H1 (cell line): ENCODE measurements around the gene OSBP2. TPM values are rescaled to one million over a fixed set of nuclear protein-coding genes. Genes with fewer than 3 reads are reported as not detected.

Experiments
- CTCF ChIA-PET: fragments of 300-600 bp; sonication (Branson Sonifier 250); formaldehyde crosslinking; loops from one replicate; lab custom pipeline; 2021; ENCODE audit not compliant: partially characterized antibody; lab: Charles Lee
- POLR2A ChIA-PET: fragments of 300-600 bp; sonication (Branson Sonifier 250); formaldehyde crosslinking; loops from one replicate; lab custom pipeline; 2021; ENCODE audit warnings: inconsistent platforms; ENCODE audit not compliant: partially characterized antibody; lab: Charles Lee
- DNase-seq, 2 experiments: peaks; one replicate each; pipeline versions ENCODE4 v3.0.0 to v3.0.0-alpha.2; 2010 to 2022; ENCODE audit warnings: low spot score in 2 of 2, low read depth in 1 of 2, mixed read lengths in 1 of 2
- FAIRE-seq: peaks from 2 replicates; lab custom pipeline; 2011; peaks lifted over from hg19 to GRCh38; lab: Jason Lieb, UNC
- H2AFZ ChIP-seq: 2 replicates; pipeline ENCODE4 v1.8.1; 2012; ENCODE audit warnings: low read length, inconsistent platforms
- H2AK5ac ChIP-seq: 2 replicates; pipeline ENCODE4 v1.6.1; 2013; ENCODE audit warnings: low read depth, low read length
- H2BK120ac ChIP-seq: replicated peaks from 2 replicates; pipeline ENCODE3; 2013; ENCODE audit warnings: low read depth, low read length, inconsistent platforms
- H2BK12ac ChIP-seq: 2 replicates; pipeline ENCODE4 v1.6.1; 2013; ENCODE audit warnings: low read depth, low read length
- H2BK15ac ChIP-seq: 2 replicates; pipeline ENCODE4 v1.6.1; 2013; ENCODE audit warnings: low read length
- H2BK20ac ChIP-seq: 2 replicates; pipeline ENCODE4 v1.6.1; 2013; ENCODE audit warnings: low read length
- H2BK5ac ChIP-seq: 2 replicates; pipeline ENCODE4 v1.6.1; 2013; ENCODE audit warnings: low read depth, low read length
- H3K14ac ChIP-seq: 2 replicates; pipeline ENCODE4 v1.6.1; 2013; ENCODE audit warnings: inconsistent platforms; ENCODE audit not compliant: insufficient read length
- H3K18ac ChIP-seq: 2 replicates; pipeline ENCODE4 v1.6.1; 2013; ENCODE audit warnings: low read length; ENCODE audit errors: extremely low read depth
- H3K23ac ChIP-seq: 2 replicates; pipeline ENCODE4 v1.6.1; 2013; ENCODE audit warnings: inconsistent platforms; ENCODE audit not compliant: insufficient read length
- H3K23me2 ChIP-seq: 2 replicates; pipeline ENCODE4 v1.6.1; 2013; ENCODE audit warnings: low read depth, low read length
- H3K27ac ChIP-seq: 2 replicates; pipeline ENCODE4 v1.6.1; 2011; ENCODE audit warnings: low read depth, low read length, inconsistent platforms
- H3K27me3 ChIP-seq, 4 experiments: replicated peaks in 1 of 4; 1 replicate in 1 of 4; 2 replicates in 3 of 4; pipeline versions ENCODE4 v1.6.1 to v1.8.1; 2011 to 2013; ENCODE audit warnings: low read length in 3 of 4, mild to moderate bottlenecking in 3 of 4, inconsistent platforms in 2 of 4, mixed read lengths in 2 of 4, moderate library complexity in 1 of 4; ENCODE audit not compliant: control insufficient read depth in 3 of 4, insufficient read depth in 3 of 4; ENCODE audit errors: extremely low read depth in 1 of 4
- H3K36me3 ChIP-seq, 4 experiments: 2 replicates each; pipeline versions ENCODE4 v1.6.1 to v1.8.1; 2011 to 2013; ENCODE audit warnings: mild to moderate bottlenecking in 4 of 4, low read length in 3 of 4, moderate library complexity in 2 of 4, control low read depth in 1 of 4, inconsistent platforms in 1 of 4; ENCODE audit not compliant: insufficient read depth in 4 of 4, control insufficient read depth in 2 of 4
- H3K4ac ChIP-seq: replicated peaks from 2 replicates; pipeline ENCODE3; 2013; ENCODE audit warnings: low read length, low read depth, mixed read lengths, inconsistent platforms; ENCODE audit not compliant: insufficient read length
- H3K4me1 ChIP-seq, 4 experiments: replicated peaks in 1 of 4; 1 replicate in 1 of 4; 2 replicates in 3 of 4; pipeline versions ENCODE4 v1.6.1 to v1.8.1; 2011 to 2013; ENCODE audit warnings: low read length in 3 of 4, inconsistent platforms in 2 of 4, mixed read lengths in 1 of 4; ENCODE audit not compliant: insufficient read depth in 4 of 4, control insufficient read depth in 3 of 4
- H3K4me2 ChIP-seq, 2 experiments: 2 replicates each; pipeline versions ENCODE4 v1.6.1 to v1.8.1; 2011 to 2013; ENCODE audit warnings: low read depth in 2 of 2, low read length in 2 of 2, control low read depth in 1 of 2, inconsistent platforms in 1 of 2, mild to moderate bottlenecking in 1 of 2; ENCODE audit not compliant: insufficient read depth in 1 of 2
- H3K4me3 ChIP-seq, 4 experiments: fragments of 200-600, 300-600 bp in 1 of 4; sonication (generic), shearing (Covaris generic), sonication (Bioruptor Twin) in 1 of 4; 2 replicates each; pipeline versions ENCODE4 v1.5.1 to v1.8.1; 2011 to 2016; ENCODE audit warnings: low read length in 4 of 4, low read depth in 3 of 4, control low read depth in 2 of 4, inconsistent platforms in 2 of 4, mild to moderate bottlenecking in 2 of 4, mixed read lengths in 1 of 4, moderate library complexity in 1 of 4; ENCODE audit not compliant: insufficient read depth in 2 of 4; ENCODE audit errors: extremely low read depth in 1 of 4
- H3K56ac ChIP-seq: replicated peaks from 2 replicates; pipeline ENCODE3; 2013; ENCODE audit warnings: low read depth, mild to moderate bottlenecking, mixed read lengths, low read length, inconsistent platforms; ENCODE audit not compliant: insufficient read length
- H3K79me1 ChIP-seq: 2 replicates; pipeline ENCODE4 v1.6.1; 2013; ENCODE audit warnings: low read depth, low read length, control low read depth
- H3K79me2 ChIP-seq, 2 experiments: 2 replicates each; pipeline versions ENCODE4 v1.6.1 to v1.8.1; 2012 to 2013; ENCODE audit warnings: low read length in 2 of 2, mild to moderate bottlenecking in 2 of 2, inconsistent platforms in 1 of 2; ENCODE audit not compliant: insufficient read depth in 2 of 2, control insufficient read depth in 1 of 2
- H3K9ac ChIP-seq, 4 experiments: replicated peaks in 1 of 4; 1 replicate in 1 of 4; 2 replicates in 3 of 4; pipeline versions ENCODE4 v1.6.1 to v1.8.1; 2011 to 2013; ENCODE audit warnings: low read depth in 3 of 4, low read length in 3 of 4, control low read depth in 2 of 4, mild to moderate bottlenecking in 2 of 4, moderate library complexity in 2 of 4, inconsistent platforms in 1 of 4; ENCODE audit errors: extremely low read depth in 1 of 4
- H3K9me3 ChIP-seq, 2 experiments: 2 replicates each; pipeline versions ENCODE4 v1.6.1 to v1.8.1; 2012 to 2013; ENCODE audit warnings: mild to moderate bottlenecking in 2 of 2, moderate library complexity in 2 of 2, control low read depth in 1 of 2, inconsistent platforms in 1 of 2, low read depth in 1 of 2, low read length in 1 of 2, mixed read lengths in 1 of 2; ENCODE audit not compliant: insufficient read depth in 2 of 2
- H4K20me1 ChIP-seq, 2 experiments: replicated peaks in 1 of 2; 2 replicates each; pipeline versions ENCODE3 to v1.8.1; 2011 to 2013; ENCODE audit warnings: inconsistent platforms in 2 of 2, low read length in 2 of 2, mild to moderate bottlenecking in 1 of 2; ENCODE audit not compliant: insufficient read depth in 2 of 2, control insufficient read depth in 1 of 2
- H4K5ac ChIP-seq: 2 replicates; pipeline ENCODE4 v1.6.1; 2013; ENCODE audit warnings: low read length, low read depth, mixed read lengths, inconsistent platforms; ENCODE audit not compliant: insufficient read length
- H4K8ac ChIP-seq: 2 replicates; pipeline ENCODE4 v1.8.0; 2013; ENCODE audit warnings: mild to moderate bottlenecking, moderate library complexity, low read length, inconsistent platforms; ENCODE audit not compliant: insufficient read depth; ENCODE audit errors: extremely low read depth
- H4K91ac ChIP-seq: replicated peaks from 2 replicates; pipeline ENCODE3; 2013; ENCODE audit warnings: low read length, mixed read lengths, inconsistent platforms; ENCODE audit not compliant: insufficient read length
- CTBP2 ChIP-seq: IDR thresholded peaks from 2 replicates; pipeline ENCODE4 v1.7.0; 2011; ENCODE audit warnings: borderline replicate concordance, mild to moderate bottlenecking, moderate library complexity, mixed read lengths, low read length; ENCODE audit not compliant: insufficient read depth, insufficient read length
- NRF1 ChIP-seq: IDR thresholded peaks from 2 replicates; pipeline ENCODE4 v1.6.1; 2011; ENCODE audit warnings: mild to moderate bottlenecking, low read depth, low read length, improper control_type of control experiment
- RXRA ChIP-seq: IDR thresholded peaks from 2 replicates; pipeline ENCODE4 v1.6.1; 2011; ENCODE audit warnings: low read depth, mild to moderate bottlenecking, low read length, moderate library complexity; ENCODE audit not compliant: insufficient read depth
- TCF12 ChIP-seq: IDR thresholded peaks from 2 replicates; pipeline ENCODE4 v1.6.1; 2011; ENCODE audit warnings: low read depth, mild to moderate bottlenecking, low read length
- WGBS, 2 experiments: shearing (Covaris generic) in 1 of 2; methylation state at CpG; one replicate each; pipeline versions ENCODE4 v1.1.6 to v1.1.7; 2013 to 2015; ENCODE audit warnings: low lambda C conversion rate in 2 of 2, mixed read lengths in 2 of 2, inconsistent platforms in 1 of 2, low coverage in 1 of 2, missing lambda C conversion rate in 1 of 2; ENCODE audit not compliant: insufficient replicate concordance in 2 of 2, insufficient coverage in 1 of 2, insufficient read length in 1 of 2; ENCODE audit errors: extremely low coverage in 1 of 2, missing lambda C conversion rate in 1 of 2; 5-methylcytosine and 5-hydroxymethylcytosine counted together
- polyA plus RNA-seq, 7 experiments: library from polyadenylated mRNA; depleted of rRNA in 3 of 7; stranded (reverse) in 5 of 7; unstranded in 2 of 7; fragments of >200 nt in 5 of 7; fragments of 200-250 nt in 2 of 7; gene quantifications; 1 replicate in 5 of 7; 2 replicates in 1 of 7; 4 replicates in 1 of 7; pipeline versions ENCODE4 v1.2.1 to v1.2.3, GENCODE V29; 2011 to 2013; ENCODE audit warnings: missing spikeins in 2 of 7, mixed read lengths in 2 of 7
- total RNA-seq: library from RNA; stranded (reverse); fragmentation: NEBNext Ultra II Directional; extraction: Animal tissue kit (Norgen Biotek cat#: 25700); gene quantifications from 2 replicates; pipeline ENCODE4 v1.2.1, GENCODE V29; 2021

The OSBP2 gene
- total and polyA plus RNA-seq, 2 of the 8 experiments (the other 6 are each of a cell fraction or from before 2014, with no cell fraction given), result 3.4 to 3.7 TPM

GRCh38 chr22:30905696-30906341 is 211.1 kb downstream of the OSBP2 start:
- no peak for FAIRE-seq
- WGBS, 2 experiments, result 94% methylated on average over 23 of the region's 49 CpGs; no CpG with 5 or more reads in 1 of the 2 experiments

More at GRCh38 chr22:30905696-30906341, 211.1 kb downstream of the OSBP2 start:
- Histone ChIP-seq H3K9ac (no peak overlapping the region), H3K4me3 (no peak overlapping the region), H3K23ac (no peak overlapping the region), H3K4me2 (no peak overlapping the region), H4K20me1 (no peaks in the 10 kb centered on the region), H3K18ac (no peak overlapping the region), H2BK12ac (no peak overlapping the region), H3K4ac (no peak overlapping the region), H4K8ac (no peak overlapping the region), H3K56ac (no peak overlapping the region), H3K27ac (no peak overlapping the region), H3K27me3 (no peaks in the 10 kb centered on the region), H3K79me1 (no peaks in the 10 kb centered on the region), H3K4me1 (no peaks in the 10 kb centered on the region), H2BK15ac (no peak overlapping the region), H2BK5ac (no peak overlapping the region), H3K23me2 (no peaks in the 10 kb centered on the region), H4K5ac (no peak overlapping the region), H2AFZ (no peak overlapping the region), H3K14ac (no peak overlapping the region), H2AK5ac (no peak overlapping the region), H2BK120ac (no peak overlapping the region), H3K79me2 (no peaks in the 10 kb centered on the region), H4K91ac (no peak overlapping the region), H3K9me3 (no peaks in the 10 kb centered on the region), H3K36me3 (peaks cover 4 to 47% (median 23%) of the 10 kb centered on the region in 4 experiments; a peak in 6 of 8 replicates), H2BK20ac (no peak overlapping the region)
- TF ChIP-seq CTBP2 (no peak), RXRA (no peak), NRF1 (no peak), TCF12 (no peak)
- ChIA-PET POLR2A (interaction anchor here (1.1 kb wide), 1 partner anchor 34 kb away, joined by 4 read pairs; no protein-coding TSS in a partner anchor), CTCF (interaction anchor here (0.7 to 5.6 kb wide), 7 partner anchors 12 to 272 kb away, joined by 3 to 34 read pairs (median 4); no protein-coding TSS in a partner anchor)
- DNase-seq, result peak in 1 of 2 experiments; percentile 42
